D721Med (cell line): Measurements from ENCODE around the gene M6PR.
A peak's percentile ranks its signal among the peaks of the same experiment; 100 is the strongest.

Source experiments
- DNase-seq: peaks from one replicate; pipeline ENCODE4 v3.0.0; 2011; ENCODE audit warnings: low spot score; ENCODE audit not compliant: insufficient read length
- FAIRE-seq: peaks from 2 replicates; lab custom pipeline; 2011; peaks lifted over from hg19 to GRCh38; lab: Jason Lieb, UNC
- CTCF ChIP-seq: IDR thresholded peaks from 2 replicates; pipeline ENCODE4 v1.5.1; 2012; ENCODE audit warnings: mild to moderate bottlenecking, control low read depth; ENCODE audit not compliant: insufficient read depth; ENCODE audit errors: missing control alignments

M6PR gene

GRCh38 chr12:8950702-8951478, 1.4 kb upstream of the M6PR start:
- TF ChIP-seq CTCF = no peak
- DNase-seq (no peak), FAIRE-seq (no peak)

DNA sequence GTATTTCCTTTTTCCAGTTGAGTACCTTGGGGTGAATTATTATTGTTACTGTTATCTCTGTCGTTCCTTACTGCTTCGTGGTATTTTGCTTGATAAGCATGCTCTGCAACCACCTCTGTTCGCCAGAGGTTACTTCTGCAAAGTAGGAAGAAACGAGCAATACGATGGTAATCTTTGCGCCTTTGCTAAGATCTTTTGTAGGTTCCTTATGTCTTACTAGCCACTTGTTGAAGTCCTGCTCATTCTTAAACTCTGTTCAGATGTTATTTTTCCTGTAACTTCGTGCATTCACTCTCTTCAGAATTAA, 729 bp upstream of the M6PR start:
- FAIRE-seq (peak; percentile 56), DNase-seq (no peak)
- no peak for TF ChIP-seq CTCF

GRCh38 chr12:8948701-8949341, 624 bp downstream of the M6PR start:
- TF ChIP-seq CTCF = no peak
- no peak for DNase-seq
- FAIRE-seq = no peak

DNA sequence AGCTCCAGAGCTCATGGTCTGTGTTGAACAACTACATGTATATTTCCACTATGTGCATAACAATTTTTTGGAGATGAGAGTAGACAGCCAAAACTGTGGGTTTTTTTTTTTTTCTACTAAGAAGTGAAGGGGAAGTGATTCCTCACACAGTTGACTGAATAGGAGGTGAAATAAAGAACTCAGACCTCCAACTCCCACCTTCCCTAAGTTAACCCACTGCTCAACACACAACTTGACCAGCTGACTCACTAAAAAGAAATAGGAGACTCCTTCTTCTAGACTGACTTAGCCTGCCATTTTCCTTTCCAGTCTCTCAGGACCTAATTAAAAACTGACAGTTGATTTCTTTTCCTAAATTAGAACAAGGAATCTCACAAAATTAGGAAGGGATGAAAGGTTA, 1.7 kb downstream of the M6PR start:
- TF ChIP-seq CTCF = no peak
- FAIRE-seq (no peak), DNase-seq (no peak)

GRCh38 chr12:8946733-8947132, 2.7 kb downstream of the M6PR start:
- DNase-seq (no peak), FAIRE-seq (no peak)
- no peak for TF ChIP-seq CTCF

DNA sequence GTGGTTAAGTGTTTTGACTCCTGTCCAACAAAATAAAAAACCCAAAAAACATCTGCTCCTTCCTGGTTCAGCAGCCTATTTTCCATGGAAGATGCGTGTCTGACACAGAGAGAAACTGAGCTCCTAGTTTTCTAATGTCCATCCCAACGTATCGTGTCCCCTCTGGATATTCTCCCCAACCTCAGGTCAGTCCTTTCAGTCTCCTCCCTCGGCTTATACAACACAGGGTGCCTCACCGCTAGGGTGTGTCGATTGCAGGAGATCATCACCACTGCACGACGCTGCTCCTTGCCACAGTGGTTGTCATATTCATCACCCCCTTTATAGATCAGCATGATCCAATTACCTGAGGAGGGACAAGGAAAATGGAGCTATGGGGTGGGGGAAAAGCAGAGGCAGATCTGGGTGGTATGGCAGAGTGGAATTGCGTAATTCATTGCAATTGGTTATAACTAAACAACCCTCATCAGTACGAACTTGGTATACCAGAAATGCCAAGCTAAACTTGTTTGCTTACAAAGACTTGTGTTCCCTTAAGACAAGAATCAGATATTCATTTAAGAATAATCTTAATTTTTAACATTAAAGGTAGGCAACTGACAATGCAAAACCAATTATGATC, 5.8 kb downstream of the M6PR start:
- DNase-seq (no peak), FAIRE-seq (no peak)
- no peak for TF ChIP-seq CTCF
